Head of caudate nucleus (tissue), 42 donors: ENCODE measurements around the gene SCYGR7.
"Not testable (repeated sequence)": the region's sequence is repeated elsewhere in the genome, so short reads cannot be mapped to it uniquely, and the experiment has no call there.

Experiments used
- DNase-seq, 42 donors: peaks; one replicate each; pipeline versions ENCODE4 v3.0.0 to v3.0.0-alpha.2; 2020 to 2021; ENCODE audit warnings: mixed read lengths in 7 of 42
- intact Hi-C: fragments of 100-400 bp; cut with DNase I; formaldehyde crosslinking; loops from one replicate; pipeline ENCODE4 v1.15.0; 2022

The SCYGR7 gene

DNA sequence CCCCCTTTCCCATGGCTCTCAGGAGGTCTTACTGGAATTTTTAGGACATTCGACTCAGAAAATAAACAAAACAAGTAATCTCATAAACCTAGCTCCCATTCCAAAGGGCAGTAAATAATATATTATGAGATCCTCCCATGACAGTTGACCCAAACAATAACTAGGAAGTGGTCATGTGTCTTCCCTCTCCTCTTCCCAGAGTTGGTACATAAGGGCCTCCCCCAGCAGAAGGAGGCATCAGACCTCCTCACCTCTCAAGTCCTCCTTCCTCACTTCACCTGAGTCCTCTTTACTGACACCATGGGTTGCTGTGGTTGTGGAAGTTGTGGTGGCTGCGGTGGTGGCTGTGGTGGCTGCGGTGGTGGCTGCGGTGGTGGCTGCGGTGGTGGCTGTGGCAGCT, at the start of gene SCYGR7:
TSS of gene SCYGR7 (plus strand) at position 301 of the 400 bp plus-strand sequence. CDS start at position 301, 0 bp downstream.
- DNase-seq: no peak
- intact Hi-C loops: no loop called here

DNA sequence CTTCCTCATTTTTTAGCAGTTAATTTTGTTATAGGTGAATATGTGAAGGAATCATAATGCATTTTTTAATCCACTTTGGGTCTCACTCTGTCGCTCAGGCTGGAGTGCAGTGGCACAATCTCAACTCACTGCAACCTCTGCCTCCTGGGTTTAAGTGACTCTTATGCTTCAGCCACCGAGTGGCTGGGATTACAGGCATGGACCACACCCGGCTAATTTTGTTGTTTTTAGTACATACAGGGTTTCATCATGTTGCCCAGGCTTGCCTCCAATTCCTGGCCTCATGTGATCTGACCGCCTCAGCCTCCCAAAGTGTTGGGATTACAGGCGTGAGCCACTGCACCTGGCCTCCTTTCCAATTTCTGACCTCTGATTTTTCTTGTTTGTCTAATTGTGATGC, 43.9 kb upstream of the SCYGR7 start:
- intact Hi-C loops: no loop called here
- no peak for DNase-seq

GRCh38 chr2:227687189-227687588, 40.9 kb upstream of the SCYGR7 start:
- intact Hi-C loops: no loop called here

DNA sequence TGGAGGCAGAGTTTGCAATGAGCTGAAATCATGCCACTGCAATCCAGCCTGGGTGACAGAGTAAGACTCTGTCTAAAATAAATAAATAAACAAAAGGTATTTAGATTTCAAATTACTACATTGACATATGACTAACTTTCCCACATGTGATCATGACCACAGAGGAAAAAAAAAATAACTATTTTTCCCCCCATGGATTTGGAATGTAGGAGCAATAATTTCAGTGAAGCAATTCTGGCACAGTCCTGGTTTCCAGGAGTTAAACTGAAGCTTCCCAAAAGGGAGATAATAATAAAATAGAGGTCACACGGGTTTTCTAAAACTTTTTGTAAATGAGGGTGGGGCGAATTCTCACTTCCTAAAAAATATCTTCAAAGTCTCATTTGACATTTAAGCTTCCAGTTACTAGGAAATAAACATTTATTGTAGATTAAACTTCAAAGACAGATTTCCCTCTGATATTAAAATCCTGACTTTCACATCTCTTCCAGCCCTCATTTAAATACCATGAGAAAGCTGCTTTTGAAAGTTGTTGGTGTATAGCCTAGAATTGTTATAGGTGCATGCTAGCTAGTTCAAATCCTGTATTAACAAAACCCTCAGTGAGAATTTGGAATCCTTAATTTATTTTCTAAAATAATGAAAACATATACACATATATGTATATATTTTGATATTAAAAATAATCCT, 31.0 kb upstream of the SCYGR7 start:
- no peak for DNase-seq
- intact Hi-C loops: no loop called here

More at GRCh38 chr2:227687189-227687588, 40.9 kb upstream of the SCYGR7 start:
- no peak for DNase-seq

- no peak for DNase-seq
- intact Hi-C loops: no loop called here
These were observed 26.6 kb upstream of the SCYGR7 start for GRCh38 chr2:227701556-227701955.

- intact Hi-C loops: no loop called here
- peak in 1 of 42 donors; percentile 5 for DNase-seq
These were observed 24.8 kb upstream of the SCYGR7 start for GRCh38 chr2:227703280-227703732.

DNA sequence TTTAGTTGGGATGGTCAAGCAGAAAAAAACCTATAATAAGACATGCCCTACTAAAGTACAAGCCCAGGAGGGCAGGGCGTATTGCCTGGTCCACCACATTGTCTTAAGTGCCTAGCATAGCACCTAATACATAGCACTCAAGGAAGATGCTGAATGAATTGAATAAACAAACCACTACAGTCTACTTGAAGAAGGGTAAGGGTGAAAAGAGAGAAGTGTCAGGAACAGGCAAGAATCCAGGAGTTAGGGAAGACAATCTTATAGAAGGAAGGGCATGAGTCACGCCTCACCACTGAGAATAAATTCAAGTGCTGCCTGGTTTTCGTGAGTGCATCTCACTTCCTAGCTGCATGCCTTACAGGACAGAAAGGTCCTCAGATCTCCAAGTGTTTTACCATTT, 24.2 kb upstream of the SCYGR7 start:
- DNase-seq: peak in 1 of 42 donors; percentile 2
- intact Hi-C loops: no loop called here

DNA sequence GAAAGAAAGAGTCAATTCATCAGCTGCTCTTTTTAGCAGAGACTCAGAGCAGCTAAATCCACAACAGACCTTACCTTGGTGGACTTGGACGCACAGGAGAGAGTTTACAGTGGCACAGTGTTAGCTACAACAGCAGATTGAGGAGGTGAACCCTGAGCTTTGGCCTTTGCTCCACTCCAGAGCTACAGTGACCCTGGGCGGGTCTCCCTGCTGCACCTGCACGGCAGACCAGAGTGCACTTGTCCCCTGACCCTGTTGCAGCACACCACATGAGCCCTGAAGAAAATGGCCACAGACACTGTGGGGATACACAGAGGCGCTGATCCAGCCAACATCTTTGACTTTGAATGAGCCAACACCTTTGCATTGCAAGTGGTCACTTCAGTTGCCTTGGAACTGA, 21.3 kb upstream of the SCYGR7 start:
- intact Hi-C loops: no loop called here
- DNase-seq: no peak

DNA sequence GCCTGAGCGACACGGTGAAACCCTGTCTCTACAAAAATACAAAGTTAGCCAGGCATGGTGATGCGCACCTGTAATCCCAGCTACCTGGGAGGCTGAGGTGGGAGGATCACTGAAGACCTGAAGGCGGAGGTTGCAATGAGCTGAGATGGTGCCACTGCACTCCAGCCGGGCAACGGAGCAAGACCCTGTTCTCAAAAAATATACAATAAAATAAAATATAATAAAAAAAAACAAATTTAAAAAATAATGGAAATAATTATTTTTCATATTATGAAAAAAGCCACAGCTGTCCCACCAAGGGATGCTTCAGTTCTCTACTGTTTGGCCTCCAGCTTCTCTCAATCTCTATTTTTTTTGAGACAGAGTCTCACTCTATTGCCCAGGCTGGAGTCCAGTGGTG, 20.7 kb upstream of the SCYGR7 start:
- peak in 1 of 42 donors; percentile 35 for DNase-seq
- intact Hi-C loops: no loop called here

- DNase-seq: no peak
- intact Hi-C loops: no loop called here
These were observed 17.1 kb upstream of the SCYGR7 start for GRCh38 chr2:227710986-227711385.

- intact Hi-C loops: no loop called here
- no peak for DNase-seq
These were observed 14.8 kb upstream of the SCYGR7 start for GRCh38 chr2:227713291-227713690.

- no peak for DNase-seq
- intact Hi-C loops: no loop called here
These were observed 11.6 kb upstream of the SCYGR7 start for GRCh38 chr2:227716501-227716900.

DNA sequence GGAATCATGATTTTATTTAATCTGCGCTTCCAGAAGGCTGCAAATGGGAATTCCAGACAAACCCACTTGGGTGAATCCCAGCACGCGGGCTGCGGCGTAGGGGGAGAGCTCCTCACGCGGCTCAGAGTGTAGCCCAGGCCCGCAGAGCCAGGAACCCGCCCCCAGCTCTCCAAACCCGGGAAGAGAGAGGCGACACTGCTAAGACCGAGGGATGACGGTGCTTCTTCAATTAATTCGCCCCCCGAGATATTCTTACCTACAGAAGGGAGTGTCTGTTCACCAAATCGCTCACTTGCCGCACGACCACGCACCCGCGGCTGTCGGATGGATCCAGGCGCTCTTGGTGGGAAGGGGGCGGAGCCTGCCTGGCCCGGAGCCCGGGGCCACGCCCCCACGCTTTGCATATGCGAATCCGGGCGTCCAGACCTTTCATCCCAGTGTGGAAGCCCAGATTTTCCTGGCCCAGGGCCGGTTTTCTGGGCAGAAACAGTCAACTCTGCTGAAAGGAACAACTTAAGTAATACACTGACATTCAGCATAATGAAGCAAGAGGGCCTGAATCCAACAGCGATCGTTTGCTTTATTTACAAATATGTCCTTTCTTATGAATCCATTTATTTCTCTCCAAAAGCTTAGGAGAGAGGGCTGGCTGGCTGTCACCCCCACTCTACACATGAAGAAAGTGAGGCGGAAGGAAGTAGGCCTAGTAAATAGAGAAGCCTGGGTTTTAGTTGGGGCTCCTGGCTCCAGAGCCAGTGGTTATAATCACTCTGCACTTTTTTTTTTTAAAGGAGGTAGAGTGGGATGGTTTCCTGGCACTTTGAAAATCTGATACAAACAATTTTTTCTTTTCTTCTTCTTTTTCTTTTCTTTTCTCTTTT, 10.2 kb upstream of the SCYGR7 start, which contains the start of gene SLC19A3:
TSS of gene SLC19A3 (minus strand) at position 342 of the 881 bp plus-strand sequence. CDS start 15,710 bp downstream, outside the sequence.
- DNase-seq: peak; percentile 59 to 94 (median 80)
- intact Hi-C loops: no loop called here

- peak in 1 of 42 donors; percentile 31 for DNase-seq
- intact Hi-C loops: no loop called here
These were observed 8.5 kb upstream of the SCYGR7 start for GRCh38 chr2:227719641-227720040.

GRCh38 chr2:227720680-227721079, 7.5 kb upstream of the SCYGR7 start:
- intact Hi-C loops: no loop called here
- DNase-seq: no peak

DNA sequence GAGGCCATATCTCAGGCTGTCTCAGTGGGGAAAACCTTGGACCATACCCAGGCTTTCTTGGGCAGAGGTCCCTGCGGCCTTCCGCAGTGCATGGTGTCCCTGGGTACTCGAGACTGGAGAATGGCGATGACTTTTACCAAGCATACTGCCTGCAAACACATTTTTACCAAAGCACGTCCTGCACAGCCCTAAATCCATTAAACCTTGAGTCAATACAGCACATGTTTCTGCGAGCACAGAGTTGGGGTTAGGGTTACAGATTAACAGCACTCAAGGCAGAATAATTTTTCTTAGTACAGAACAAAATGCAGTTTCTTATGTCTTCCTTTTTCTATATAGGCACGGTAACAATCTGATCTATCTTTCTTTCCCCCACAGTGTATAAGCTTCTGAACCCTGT, 5.3 kb upstream of the SCYGR7 start:
- peak in 1 of 42 donors; percentile 13 for DNase-seq
- intact Hi-C loops: not testable (repeated sequence)

- DNase-seq: peak in 1 of 42 donors; percentile 32
- intact Hi-C loops: no loop called here
These were observed 3.6 kb upstream of the SCYGR7 start, which contains the start of gene SCYGR6 for GRCh38 chr2:227724394-227725039. Gene SCYGR6, minus strand, starts transcription at chr2:227724757. Its CDS starts 0 bp downstream, at chr2:227724757.

GRCh38 chr2:227739351-227739750, 11.2 kb downstream of the SCYGR7 start:
- no peak for DNase-seq
- intact Hi-C loops: no loop called here

GRCh38 chr2:227740705-227741104, 12.6 kb downstream of the SCYGR7 start:
- intact Hi-C loops, DNase-seq: not testable (repeated sequence)
